IPS-18c (cell line): Measurements from ENCODE around the gene SMC3.

Source experiments
- H3K4me3 ChIP-seq: 2 replicates; pipeline ENCODE4 v1.7.0; 2013; ENCODE audit warnings: low read depth, mild to moderate bottlenecking, low read length, moderate library complexity; ENCODE audit not compliant: insufficient read depth
- H3K9me3 ChIP-seq: one replicate; pipeline ENCODE4 v1.6.1; 2013; ENCODE audit warnings: mild to moderate bottlenecking, low read length, moderate library complexity; ENCODE audit not compliant: control insufficient read depth, insufficient read depth

SMC3 gene

GRCh38 chr10:110648692-110649346 is 81.3 kb downstream of the SMC3 start:
- Histone ChIP-seq H3K4me3 (no peak overlapping the region), H3K9me3 (no peaks in the 10 kb centered on the region)

- H3K9me3 ChIP-seq: no peaks in the 10 kb centered on the region
- no peak overlapping the region for H3K4me3 ChIP-seq
Observed at GRCh38 chr10:110649347-110650264, 82.1 kb downstream of the SMC3 start.

DNA sequence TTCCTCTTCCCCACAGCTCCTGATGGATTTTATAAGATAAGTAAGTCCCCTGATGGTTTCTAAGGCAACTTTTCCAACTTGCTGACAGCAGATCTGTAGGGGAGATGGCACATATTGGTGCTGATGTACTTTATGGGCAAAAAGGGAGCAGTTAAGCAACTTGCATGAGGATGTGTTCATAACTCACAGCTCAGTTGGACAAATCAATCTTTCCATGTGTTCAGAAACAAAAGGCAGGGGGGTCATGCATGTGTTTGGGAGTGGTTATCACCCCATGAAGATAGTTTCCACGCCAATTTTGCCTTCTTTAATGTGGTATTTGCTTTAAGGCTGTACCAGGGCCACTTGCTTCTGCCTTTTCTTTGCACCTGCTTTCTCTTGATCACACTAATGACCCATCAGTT is 82.8 kb downstream of the SMC3 start:
- no peaks in the 10 kb centered on the region for H3K9me3 ChIP-seq
- no peak overlapping the region for H3K4me3 ChIP-seq

GRCh38 chr10:110651044-110651958 is 83.8 kb downstream of the SMC3 start:
- no peaks in the 10 kb centered on the region for H3K9me3 ChIP-seq
- no peak overlapping the region for H3K4me3 ChIP-seq

DNA sequence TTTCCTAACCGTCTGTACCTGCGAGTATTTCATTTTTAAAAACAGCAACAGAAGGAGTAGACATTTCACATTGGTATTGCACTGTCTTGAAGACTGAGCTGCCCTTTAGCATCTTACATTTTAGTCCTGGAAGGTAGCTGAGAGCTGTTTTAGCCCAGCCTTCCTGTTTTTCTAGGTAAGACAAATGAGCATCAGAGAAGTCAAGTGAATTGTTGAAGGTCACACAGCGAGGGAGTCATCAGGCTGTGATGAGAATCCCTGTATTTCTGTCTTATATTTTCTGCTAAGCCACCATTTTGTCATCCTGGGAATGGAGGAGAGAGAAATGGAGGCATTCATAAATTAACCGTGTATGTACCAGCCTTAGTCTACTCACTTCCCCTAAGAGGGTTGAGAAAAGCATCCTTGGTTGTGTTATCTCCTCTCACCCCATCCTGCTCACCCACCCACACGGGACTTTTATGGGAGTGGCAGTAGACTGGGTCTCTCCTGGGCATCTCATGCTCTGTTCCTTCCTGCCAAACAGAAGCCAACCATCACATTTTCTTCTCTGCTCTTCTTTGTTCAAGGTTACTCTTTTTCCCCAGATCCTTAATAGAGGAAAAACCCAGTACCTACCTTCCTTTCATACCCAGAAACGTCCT is 85.1 kb downstream of the SMC3 start:
- no peaks in the 10 kb centered on the region for H3K9me3 ChIP-seq
- H3K4me3 ChIP-seq: no peak overlapping the region
